Kidney (tissue), 14 donors: ENCODE data around the gene MRPS14. TPM values are rescaled to one million over a fixed set of nuclear protein-coding genes. Genes with fewer than 3 reads are reported as not detected.
"Not testable (repeated sequence)": the region's sequence is repeated elsewhere in the genome, so short reads cannot be mapped to it uniquely, and the experiment has no call there.

ENCODE experiments used
- DNase-seq, 5 donors: peaks; one replicate each; pipeline ENCODE4 v3.0.0-alpha.2; 2013 to 2020
- FAIRE-seq: peaks from 2 replicates; lab custom pipeline; 2012; peaks lifted over from hg19 to GRCh38; lab: Jason Lieb, UNC
- H3K27ac ChIP-seq, 2 donors: one replicate each; pipeline ENCODE4 v1.7.0; 2013; ENCODE audit warnings: low read depth in 2 of 2, low read length in 2 of 2, inconsistent platforms in 1 of 2
- H3K27me3 ChIP-seq: one replicate; pipeline ENCODE4 v1.7.1; 2013; ENCODE audit warnings: low read length, inconsistent platforms; ENCODE audit not compliant: control insufficient read depth, insufficient read depth
- H3K36me3 ChIP-seq, 3 donors: one replicate each; pipeline versions ENCODE4 v1.7.0 to v1.7.1; 2013; ENCODE audit warnings: low read length in 3 of 3, control low read depth in 1 of 3, inconsistent platforms in 1 of 3; ENCODE audit not compliant: insufficient read depth in 3 of 3, control insufficient read depth in 2 of 3
- H3K4me1 ChIP-seq, 3 donors: one replicate each; pipeline versions ENCODE4 v1.7.0 to v1.7.1; 2013; ENCODE audit warnings: low read length in 3 of 3, inconsistent platforms in 1 of 3, low read depth in 1 of 3; ENCODE audit not compliant: control insufficient read depth in 2 of 3, insufficient read depth in 2 of 3
- H3K4me3 ChIP-seq, 3 donors: one replicate each; pipeline versions ENCODE4 v1.7.0 to v1.8.1; 2013; ENCODE audit warnings: low read length in 3 of 3, control low read depth in 1 of 3, inconsistent platforms in 1 of 3
- H3K9ac ChIP-seq, 3 donors: one replicate each; pipeline versions ENCODE4 v1.7.0 to v1.7.1; 2013; ENCODE audit warnings: low read length in 3 of 3, control low read depth in 1 of 3, inconsistent platforms in 1 of 3
- H3K9me3 ChIP-seq, 3 donors: one replicate each; pipeline versions ENCODE4 v1.7.0 to v1.7.1; 2013; ENCODE audit warnings: low read length in 3 of 3, control low read depth in 1 of 3, inconsistent platforms in 1 of 3; ENCODE audit not compliant: control insufficient read depth in 2 of 3, insufficient read depth in 1 of 3
- CTCF ChIP-seq: IDR thresholded peaks from 3 replicates; pipeline ENCODE4 v1.5.1; 2012; ENCODE audit warnings: mild to moderate bottlenecking, moderate library complexity, borderline replicate concordance; ENCODE audit not compliant: insufficient read depth; ENCODE audit errors: extremely low read depth
- intact Hi-C: fragments of 100-400 bp; cut with DNase I; formaldehyde crosslinking; loops from one replicate; pipeline ENCODE4 v1.11.1; 2022
- polyA plus RNA-seq: library from polyadenylated mRNA; stranded (reverse); fragments of 350-450 nt; fragmentation: Illumina TruSeq; extraction: RNeasy Lipid Tissue Mini Kit (QIAGEN cat#74804); gene quantifications from one replicate; pipeline ENCODE4 v1.2.3, GENCODE V29; 2014; ENCODE audit warnings: low read depth, low replicate concordance; ENCODE audit not compliant: insufficient read depth
- total RNA-seq: library from RNA; stranded (reverse); fragmentation: NEBNext Ultra II Directional; extraction: Animal tissue kit (Norgen Biotek cat#: 25700); gene quantifications from one replicate; pipeline ENCODE4 v1.2.1, GENCODE V29; 2021
- donor health status: control.
- donor health status: control.
- donor health status: control.
- donor health status: control.
- donor health status: control.
- donor health status: DM: yes; HTN: yes; CAD: no.
- donor health status: Normal renal cell carcinoma (clear cell type).

MRPS14 gene
- total and polyA plus RNA-seq, 2 donors from 2014 or later, result 35.7 to 48.0 TPM

GRCh38 chr1:175024773-175025172 lies 1.5 kb upstream of the MRPS14 start:
- TF ChIP-seq CTCF, result no peak
- DNase-seq (no peak), FAIRE-seq (no peak)
- Histone ChIP-seq H3K4me1 (peaks cover 0 to 5% (median 4%) of the 10 kb centered on the region in 3 donors), H3K4me3 (no peak overlapping the region), H3K9me3 (no peaks in the 10 kb centered on the region), H3K27ac (no peak overlapping the region), H3K27me3 (no peaks in the 10 kb centered on the region), H3K9ac (no peak overlapping the region), H3K36me3 (no peaks in the 10 kb centered on the region)
- intact Hi-C loops, result no loop called here

- intact Hi-C loops, FAIRE-seq, DNase-seq, H3K4me1 ChIP-seq, H3K27me3 ChIP-seq, H3K9me3 ChIP-seq, H3K36me3 ChIP-seq: not testable (repeated sequence)
- Histone ChIP-seq H3K27ac (peak overlapping the region in 1 of 2 donors; percentile 51), H3K9ac (peak overlapping the region in 2 of 3 donors; percentile 98 to 99), H3K4me3 (peak overlapping the region; percentile 96 to 100 (median 99))
Observed at GRCh38 chr1:175023922-175024242, 657 bp upstream of the MRPS14 start.

GRCh38 chr1:175019524-175019923 lies 3.7 kb downstream of the MRPS14 start:
- intact Hi-C loops, result no loop called here
- no peaks in the 10 kb centered on the region for H3K9me3 ChIP-seq
- H3K36me3 ChIP-seq, result peaks cover 9 to 18% (median 15%) of the 10 kb centered on the region in 3 donors
- no peak overlapping the region for H3K27ac ChIP-seq
- no peaks in the 10 kb centered on the region for H3K27me3 ChIP-seq
- FAIRE-seq, result no peak
- no peak for TF ChIP-seq CTCF
- no peak for DNase-seq
- H3K4me1 ChIP-seq, result peaks cover 0 to 4% (median 3%) of the 10 kb centered on the region in 3 donors
- H3K4me3 ChIP-seq, result no peak overlapping the region
- H3K9ac ChIP-seq, result no peak overlapping the region

GRCh38 chr1:175015243-175015642 lies 8.0 kb downstream of the MRPS14 start:
- peaks cover 14 to 49% (median 37%) of the 10 kb centered on the region in 3 donors for H3K36me3 ChIP-seq
- H3K27ac ChIP-seq, result no peak overlapping the region
- DNase-seq, result no peak
- intact Hi-C loops, result no loop called here
- H3K9ac ChIP-seq, result no peak overlapping the region
- no peaks in the 10 kb centered on the region for H3K27me3 ChIP-seq
- no peak for FAIRE-seq
- no peak overlapping the region for H3K4me3 ChIP-seq
- H3K9me3 ChIP-seq, result no peaks in the 10 kb centered on the region
- H3K4me1 ChIP-seq, result no peaks in the 10 kb centered on the region
- TF ChIP-seq CTCF, result no peak
